ENCODE results near the gene RNASEH2C. TPM values are rescaled to one million over a fixed set of nuclear protein-coding genes. Genes with fewer than 3 reads are reported as not detected.
"Not testable (repeated sequence)": the region's sequence is repeated elsewhere in the genome, so short reads cannot be mapped to it uniquely, and the experiment has no call there.

Gene RNASEH2C
- total RNA-seq, 1 experiment from 2014 or later, result 96.2 TPM

- no peaks in the 10 kb centered on the region for H3F3A ChIP-seq (ENCODE audit: low read length, unreplicated experiment)
- peaks cover 13% of the 10 kb centered on the region for H3K4me1 ChIP-seq (ENCODE audit: insufficient read depth, low read length)
- H3K36me3 ChIP-seq (ENCODE audit: low read depth, low read length), result no peaks in the 10 kb centered on the region
- peak overlapping the region; percentile 31 for H3K4me2 ChIP-seq (ENCODE audit: low read length)
- H3K4me3 ChIP-seq (ENCODE audit: low read length), result no peak overlapping the region
- DNase-seq, result peak; percentile 97
- peak; percentile 88 for ATAC-seq
- no peak overlapping the region for H2AFZ ChIP-seq (ENCODE audit: low read length)
- CTCF ChIA-PET, result no interaction called here
- H3K27ac ChIP-seq (ENCODE audit: low read length), result no peak overlapping the region
- H3K9ac ChIP-seq (ENCODE audit: low read length), result no peak overlapping the region
- H4K20me1 ChIP-seq (ENCODE audit: low read length), result no peaks in the 10 kb centered on the region
- no peaks in the 10 kb centered on the region for H3K9me2 ChIP-seq (replicated peaks; ENCODE audit: low read length)
- H3K79me2 ChIP-seq (ENCODE audit: low read length), result no peaks in the 10 kb centered on the region
- POLR2A ChIA-PET (ENCODE audit: unreplicated experiment), result no interaction called here
- no TSS peak for BruUV-seq (replicated peaks)
- intact Hi-C loops (cut with micrococcal nuclease), result no loop called here
- TF ChIP-seq, protein P1, sequence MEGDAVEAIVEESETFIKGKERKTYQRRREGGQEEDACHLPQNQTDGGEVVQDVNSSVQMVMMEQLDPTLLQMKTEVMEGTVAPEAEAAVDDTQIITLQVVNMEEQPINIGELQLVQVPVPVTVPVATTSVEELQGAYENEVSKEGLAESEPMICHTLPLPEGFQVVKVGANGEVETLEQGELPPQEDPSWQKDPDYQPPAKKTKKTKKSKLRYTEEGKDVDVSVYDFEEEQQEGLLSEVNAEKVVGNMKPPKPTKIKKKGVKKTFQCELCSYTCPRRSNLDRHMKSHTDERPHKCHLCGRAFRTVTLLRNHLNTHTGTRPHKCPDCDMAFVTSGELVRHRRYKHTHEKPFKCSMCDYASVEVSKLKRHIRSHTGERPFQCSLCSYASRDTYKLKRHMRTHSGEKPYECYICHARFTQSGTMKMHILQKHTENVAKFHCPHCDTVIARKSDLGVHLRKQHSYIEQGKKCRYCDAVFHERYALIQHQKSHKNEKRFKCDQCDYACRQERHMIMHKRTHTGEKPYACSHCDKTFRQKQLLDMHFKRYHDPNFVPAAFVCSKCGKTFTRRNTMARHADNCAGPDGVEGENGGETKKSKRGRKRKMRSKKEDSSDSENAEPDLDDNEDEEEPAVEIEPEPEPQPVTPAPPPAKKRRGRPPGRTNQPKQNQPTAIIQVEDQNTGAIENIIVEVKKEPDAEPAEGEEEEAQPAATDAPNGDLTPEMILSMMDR (conservative IDR thresholded peaks at IDR 0.05; ENCODE audit: low read depth, low read length), result no peak
- TF ChIP-seq EZH2phosphoT487 (IDR thresholded peaks at IDR 0.05; ENCODE audit: borderline replicate concordance, low read length) (no peak), EZH2 (IDR thresholded peaks at IDR 0.05; ENCODE audit: low read length, unreplicated experiment) (no peak)
- peaks cover 9% of the 10 kb centered on the region; the same call in 1 of the 2 replicates for H3K27me3 ChIP-seq (ENCODE audit: low read length)
- no peaks in the 10 kb centered on the region for H3K9me3 ChIP-seq (ENCODE audit: low read length)
These were observed 24.9 kb downstream of the RNASEH2C start for GRCh38 chr11:65695459-65696241.

DNA sequence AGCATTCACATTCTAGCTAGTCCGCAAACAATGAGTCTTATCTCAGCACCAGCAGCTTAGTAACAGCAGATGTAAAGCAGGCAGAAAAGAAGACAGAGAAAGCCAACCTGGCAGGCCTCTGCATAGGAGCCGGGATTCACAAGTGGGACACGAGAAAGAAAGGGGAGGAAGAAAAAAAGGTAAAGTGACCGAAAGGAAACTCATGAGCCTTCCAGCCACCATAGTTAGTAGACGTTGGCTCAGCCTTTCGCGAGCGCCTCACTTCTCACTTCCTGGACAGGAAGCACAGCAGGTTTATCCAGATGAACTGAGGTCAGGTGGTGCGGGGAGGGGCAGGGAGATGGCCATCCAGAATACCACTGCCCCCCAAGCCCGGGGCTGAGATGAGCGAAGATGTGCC, 28.2 kb downstream of the RNASEH2C start:
- Histone ChIP-seq H3K9ac (ENCODE audit: low read length) (no peak overlapping the region), H3K4me1 (ENCODE audit: insufficient read depth, low read length) (peaks cover 13% of the 10 kb centered on the region), H2AFZ (ENCODE audit: low read length) (0 out of 2 replicates have a peak overlapping the region, but pooled peaks have one; percentile 14), H3K27me3 (ENCODE audit: low read length) (no peaks in the 10 kb centered on the region), H3F3A (ENCODE audit: low read length, unreplicated experiment) (no peaks in the 10 kb centered on the region), H3K4me2 (ENCODE audit: low read length) (no peak overlapping the region), H4K20me1 (ENCODE audit: low read length) (no peaks in the 10 kb centered on the region), H3K4me3 (ENCODE audit: low read length) (no peak overlapping the region), H3K27ac (ENCODE audit: low read length) (no peak overlapping the region), H3K36me3 (ENCODE audit: low read depth, low read length) (no peaks in the 10 kb centered on the region), H3K9me3 (ENCODE audit: low read length) (no peaks in the 10 kb centered on the region), H3K79me2 (ENCODE audit: low read length) (no peaks in the 10 kb centered on the region), H3K9me2 (replicated peaks; ENCODE audit: low read length) (no peaks in the 10 kb centered on the region)
- intact Hi-C loops (cut with micrococcal nuclease), result no loop called here
- ChIA-PET CTCF (no interaction called here), POLR2A (ENCODE audit: unreplicated experiment) (no interaction called here)
- no peak for DNase-seq
- BruUV-seq (replicated peaks), result no TSS peak
- TF ChIP-seq, protein P1 (conservative IDR thresholded peaks at IDR 0.05; ENCODE audit: low read depth, low read length), result no peak
- ATAC-seq, result no peak

- H3K27ac ChIP-seq (ENCODE audit: low read length); H2AFZ ChIP-seq (ENCODE audit: low read length); H3K27me3 ChIP-seq (ENCODE audit: low read length); BruUV-seq (replicated peaks); CTCF ChIA-PET; H3K79me2 ChIP-seq (ENCODE audit: low read length); H3K4me2 ChIP-seq (ENCODE audit: low read length); H3K36me3 ChIP-seq (ENCODE audit: low read depth, low read length); H3K4me3 ChIP-seq (ENCODE audit: low read length); H4K20me1 ChIP-seq (ENCODE audit: low read length); H3K9me2 ChIP-seq (replicated peaks; ENCODE audit: low read length); H3F3A ChIP-seq (ENCODE audit: low read length, unreplicated experiment); DNase-seq; H3K9me3 ChIP-seq (ENCODE audit: low read length); intact Hi-C loops (cut with micrococcal nuclease); ATAC-seq; H3K9ac ChIP-seq (ENCODE audit: low read length): not testable (repeated sequence)
- POLR2A ChIA-PET (ENCODE audit: unreplicated experiment), result interaction anchor here (0.6 kb wide), 1 partner anchor 1663 kb away, joined by 3 read pairs; no protein-coding TSS in a partner anchor
- peaks cover 13% of the 10 kb centered on the region for H3K4me1 ChIP-seq (ENCODE audit: insufficient read depth, low read length)
These were observed 28.8 kb downstream of the RNASEH2C start for GRCh38 chr11:65691847-65692246.

Measured in PC-3 (cell line).